ENCODE measurements around the gene IQSEC1. TPM values are rescaled to one million over a fixed set of nuclear protein-coding genes. Genes with fewer than 3 reads are reported as not detected.

Gene IQSEC1
- total RNA-seq, 1 donor from 2014 or later = 82.3 TPM

DNA sequence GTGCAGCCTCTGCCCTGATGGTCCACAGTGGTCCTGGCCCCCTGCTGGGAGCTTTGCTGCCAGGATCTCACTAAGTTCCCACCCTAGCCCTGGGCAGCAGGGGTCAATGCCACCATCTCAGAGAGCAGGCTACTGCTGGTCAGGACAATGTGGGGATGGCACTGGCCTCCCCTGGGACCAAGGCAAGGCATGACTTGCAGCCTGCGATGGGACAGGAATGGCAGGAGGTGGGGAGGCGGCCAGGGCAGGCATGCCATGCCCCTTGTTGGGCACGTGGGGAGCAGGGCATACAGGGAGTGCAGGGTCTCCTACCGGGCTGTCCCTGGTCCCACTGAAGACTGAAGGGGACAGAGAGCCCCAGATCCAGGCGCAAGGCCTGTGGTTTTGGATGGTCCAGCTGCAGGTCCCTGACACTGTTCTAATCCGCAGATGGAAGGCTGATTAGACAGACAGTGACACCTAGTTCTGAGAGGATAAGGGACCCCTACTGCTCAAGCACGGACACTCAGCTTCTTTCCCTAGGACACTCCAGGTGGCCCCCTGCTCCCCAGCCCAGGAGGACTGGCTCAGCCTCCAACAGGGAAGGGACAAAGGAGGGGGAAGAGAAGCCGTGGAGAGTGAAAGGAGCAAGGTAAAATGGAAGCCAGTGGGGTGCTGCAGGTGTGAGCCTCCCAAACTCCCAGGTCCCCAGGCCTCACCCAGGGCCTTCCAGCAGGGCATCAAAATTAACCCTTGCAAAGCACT lies 162.7 kb downstream of the IQSEC1 start:
- intact Hi-C loops (cut with DNase I) = no loop called here
- TF ChIP-seq, protein P1, sequence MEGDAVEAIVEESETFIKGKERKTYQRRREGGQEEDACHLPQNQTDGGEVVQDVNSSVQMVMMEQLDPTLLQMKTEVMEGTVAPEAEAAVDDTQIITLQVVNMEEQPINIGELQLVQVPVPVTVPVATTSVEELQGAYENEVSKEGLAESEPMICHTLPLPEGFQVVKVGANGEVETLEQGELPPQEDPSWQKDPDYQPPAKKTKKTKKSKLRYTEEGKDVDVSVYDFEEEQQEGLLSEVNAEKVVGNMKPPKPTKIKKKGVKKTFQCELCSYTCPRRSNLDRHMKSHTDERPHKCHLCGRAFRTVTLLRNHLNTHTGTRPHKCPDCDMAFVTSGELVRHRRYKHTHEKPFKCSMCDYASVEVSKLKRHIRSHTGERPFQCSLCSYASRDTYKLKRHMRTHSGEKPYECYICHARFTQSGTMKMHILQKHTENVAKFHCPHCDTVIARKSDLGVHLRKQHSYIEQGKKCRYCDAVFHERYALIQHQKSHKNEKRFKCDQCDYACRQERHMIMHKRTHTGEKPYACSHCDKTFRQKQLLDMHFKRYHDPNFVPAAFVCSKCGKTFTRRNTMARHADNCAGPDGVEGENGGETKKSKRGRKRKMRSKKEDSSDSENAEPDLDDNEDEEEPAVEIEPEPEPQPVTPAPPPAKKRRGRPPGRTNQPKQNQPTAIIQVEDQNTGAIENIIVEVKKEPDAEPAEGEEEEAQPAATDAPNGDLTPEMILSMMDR (IDR thresholded peaks at IDR 0.05) = no peak
- DNase-seq = no peak
- Histone ChIP-seq H3K9me3 (no peaks in the 10 kb centered on the region), H3K4me1 (no peaks in the 10 kb centered on the region), H3K27ac (no peak overlapping the region), H3K27me3 (ENCODE audit: low read depth) (no peaks in the 10 kb centered on the region), H3K4me3 (no peak overlapping the region), H3K36me3 (peaks cover 99% of the 10 kb centered on the region)
- no peak for ATAC-seq

DNA sequence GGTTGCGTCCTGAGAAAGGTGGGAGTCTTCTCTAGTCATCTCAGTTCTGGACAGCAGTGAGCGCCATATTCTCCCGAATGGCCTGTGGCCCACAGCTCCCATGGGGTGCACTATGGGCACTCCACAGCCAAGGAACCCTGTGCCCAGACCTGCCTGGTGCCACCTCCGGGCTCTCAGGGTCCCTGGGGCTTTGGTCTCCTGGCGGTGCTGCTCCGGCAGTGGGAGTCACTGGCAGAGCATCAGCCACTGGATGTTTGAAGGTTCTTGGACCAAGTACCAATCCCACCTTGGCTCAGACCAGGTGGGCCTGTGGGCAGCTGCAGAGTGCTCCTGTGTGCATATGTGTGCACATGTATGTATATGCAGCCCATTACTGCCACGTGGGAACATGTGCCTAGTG lies 163.5 kb downstream of the IQSEC1 start:
- TF ChIP-seq, protein P1 (IDR thresholded peaks at IDR 0.05) = no peak
- Histone ChIP-seq H3K27me3 (ENCODE audit: low read depth) (no peaks in the 10 kb centered on the region), H3K4me3 (no peak overlapping the region), H3K27ac (no peak overlapping the region), H3K4me1 (no peaks in the 10 kb centered on the region), H3K9me3 (no peaks in the 10 kb centered on the region), H3K36me3 (peaks cover 99% of the 10 kb centered on the region)
- DNase-seq = no peak
- ATAC-seq = no peak
- intact Hi-C loops (cut with DNase I) = no loop called here

DNA sequence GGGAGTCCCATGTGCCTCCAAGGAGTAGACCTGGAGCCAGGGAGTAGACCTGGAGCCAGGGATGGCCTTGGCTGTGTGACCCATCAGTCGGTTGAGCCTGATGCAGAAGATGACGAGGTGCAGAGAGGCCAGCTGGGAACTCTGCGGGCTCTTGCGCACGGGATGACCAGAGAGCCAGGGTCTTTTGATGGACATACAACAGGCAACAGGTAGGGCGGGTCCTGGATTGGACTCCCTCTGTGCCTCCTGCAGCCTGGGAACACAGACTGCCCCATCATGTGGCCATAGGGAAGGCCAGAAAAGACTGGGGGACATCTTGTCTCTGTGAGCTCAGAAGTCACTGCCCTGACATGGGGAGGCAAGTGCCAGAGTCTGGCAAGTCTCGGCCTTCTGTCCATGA lies 164.4 kb downstream of the IQSEC1 start:
- Histone ChIP-seq H3K9me3 (no peaks in the 10 kb centered on the region), H3K4me1 (no peaks in the 10 kb centered on the region), H3K36me3 (peaks cover 99% of the 10 kb centered on the region), H3K27me3 (ENCODE audit: low read depth) (no peaks in the 10 kb centered on the region), H3K4me3 (no peak overlapping the region), H3K27ac (no peak overlapping the region)
- TF ChIP-seq, protein P1 (IDR thresholded peaks at IDR 0.05) = no peak
- no peak for DNase-seq
- intact Hi-C loops (cut with DNase I) = no loop called here
- no peak for ATAC-seq

DNA sequence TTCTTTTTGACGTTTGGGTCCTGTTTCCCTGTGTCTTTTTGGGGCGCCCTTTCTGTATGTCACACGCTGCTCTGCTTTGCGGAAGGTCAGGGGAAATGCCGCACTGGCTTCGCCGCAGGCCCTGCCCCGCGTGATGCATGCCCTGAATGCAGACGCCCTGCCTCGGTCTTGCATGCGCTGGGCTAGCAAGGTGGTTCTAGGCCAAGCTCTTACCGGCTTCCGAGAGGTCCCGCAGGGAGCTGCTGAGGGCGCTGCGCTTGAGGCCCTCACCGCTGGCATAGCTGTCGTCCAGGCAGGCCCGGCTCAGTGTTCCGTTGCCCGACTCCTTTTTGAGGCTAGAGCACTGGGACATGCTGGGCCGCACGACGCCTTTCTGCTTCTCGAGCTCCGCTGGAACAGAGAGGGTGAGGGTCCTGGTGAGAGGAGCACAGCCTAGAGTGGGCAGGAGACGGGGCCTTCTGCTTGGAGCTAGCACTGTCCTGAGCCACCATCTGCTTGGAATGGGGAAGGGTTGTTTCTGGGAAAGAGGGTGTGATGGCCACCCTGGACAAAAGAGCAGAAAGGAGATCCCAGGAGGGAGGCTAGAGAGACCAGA lies 165.0 kb downstream of the IQSEC1 start:
- Histone ChIP-seq H3K36me3 (peaks cover 99% of the 10 kb centered on the region), H3K27me3 (ENCODE audit: low read depth) (no peaks in the 10 kb centered on the region), H3K9me3 (no peaks in the 10 kb centered on the region), H3K4me1 (peaks cover 2% of the 10 kb centered on the region), H3K27ac (no peak overlapping the region), H3K4me3 (no peak overlapping the region)
- ATAC-seq = no peak
- intact Hi-C loops (cut with DNase I) = no loop called here
- TF ChIP-seq, protein P1 (IDR thresholded peaks at IDR 0.05) = no peak
- no peak for DNase-seq

DNA sequence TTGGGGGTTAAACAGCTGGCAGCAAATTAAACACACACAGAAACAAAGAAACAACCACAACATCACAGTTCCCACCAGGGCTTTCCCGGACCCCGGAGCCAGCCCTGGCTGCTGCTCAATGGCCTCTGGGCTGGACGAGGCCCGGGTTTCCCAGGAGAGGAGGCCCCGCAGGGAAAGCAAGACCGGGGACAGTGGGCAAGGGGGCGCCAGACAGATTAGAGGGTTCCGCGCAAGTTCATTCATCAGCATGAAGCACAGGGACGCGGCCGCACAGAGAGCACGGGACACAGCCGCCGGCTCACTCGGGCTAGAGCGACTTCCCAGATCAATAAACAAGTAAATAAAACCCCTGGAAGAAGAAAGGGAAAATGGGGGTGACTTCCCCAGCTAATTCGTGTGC lies 165.5 kb downstream of the IQSEC1 start:
- intact Hi-C loops (cut with DNase I) = no loop called here
- Histone ChIP-seq H3K36me3 (peaks cover 99% of the 10 kb centered on the region), H3K27ac (no peak overlapping the region), H3K4me3 (no peak overlapping the region), H3K27me3 (ENCODE audit: low read depth) (no peaks in the 10 kb centered on the region), H3K9me3 (no peaks in the 10 kb centered on the region), H3K4me1 (peaks cover 7% of the 10 kb centered on the region)
- DNase-seq (no peak), ATAC-seq (no peak)
- TF ChIP-seq, protein P1 (IDR thresholded peaks at IDR 0.05) = no peak

Data from lower lobe of right lung (tissue), 2 donors.